Ishikawa (cell line): ENCODE results near the gene DUS2.

Source experiments
- CEBPB ChIP-seq: IDR thresholded peaks from 2 replicates; pipeline ENCODE4 v1.6.1; 2012
- CREB1 ChIP-seq: IDR thresholded peaks from 2 replicates; pipeline ENCODE4 v1.6.1; 2012; ENCODE audit warnings: low read depth
- EGR1 ChIP-seq: IDR thresholded peaks from 2 replicates; pipeline ENCODE4 v1.6.1; 2012
- EP300 ChIP-seq: IDR thresholded peaks from 2 replicates; pipeline ENCODE4 v1.6.1; 2012; ENCODE audit warnings: borderline replicate concordance
- FOXM1 ChIP-seq: IDR thresholded peaks from 2 replicates; pipeline ENCODE4 v1.6.1; 2012; ENCODE audit warnings: low read depth, borderline replicate concordance
- MAX ChIP-seq: IDR thresholded peaks from 2 replicates; pipeline ENCODE4 v1.6.1; 2012
- NFIC ChIP-seq: IDR thresholded peaks from 2 replicates; pipeline ENCODE4 v1.6.1; 2012
- RAD21 ChIP-seq: IDR thresholded peaks from 2 replicates; pipeline ENCODE4 v1.6.1; 2012; ENCODE audit warnings: low read depth
- REST ChIP-seq: IDR thresholded peaks from 2 replicates; pipeline ENCODE4 v1.6.1; 2012; ENCODE audit warnings: low read depth, mild to moderate bottlenecking
- TAF1 ChIP-seq: IDR thresholded peaks from 2 replicates; pipeline ENCODE4 v1.6.1; 2012; ENCODE audit warnings: low read depth, mild to moderate bottlenecking
- TCF12 ChIP-seq: IDR thresholded peaks from 2 replicates; pipeline ENCODE4 v1.6.1; 2012; ENCODE audit warnings: low read depth
- TEAD4 ChIP-seq: IDR thresholded peaks from 2 replicates; pipeline ENCODE4 v1.6.1; 2012
- USF1 ChIP-seq: IDR thresholded peaks from 2 replicates; pipeline ENCODE4 v1.6.1; 2012
- YY1 ChIP-seq: IDR thresholded peaks from 2 replicates; pipeline ENCODE4 v1.6.1; 2012; ENCODE audit warnings: low read depth
- ZBTB7A ChIP-seq: IDR thresholded peaks from 2 replicates; pipeline ENCODE4 v1.6.1; 2012; ENCODE audit warnings: low read depth

Gene DUS2

DNA sequence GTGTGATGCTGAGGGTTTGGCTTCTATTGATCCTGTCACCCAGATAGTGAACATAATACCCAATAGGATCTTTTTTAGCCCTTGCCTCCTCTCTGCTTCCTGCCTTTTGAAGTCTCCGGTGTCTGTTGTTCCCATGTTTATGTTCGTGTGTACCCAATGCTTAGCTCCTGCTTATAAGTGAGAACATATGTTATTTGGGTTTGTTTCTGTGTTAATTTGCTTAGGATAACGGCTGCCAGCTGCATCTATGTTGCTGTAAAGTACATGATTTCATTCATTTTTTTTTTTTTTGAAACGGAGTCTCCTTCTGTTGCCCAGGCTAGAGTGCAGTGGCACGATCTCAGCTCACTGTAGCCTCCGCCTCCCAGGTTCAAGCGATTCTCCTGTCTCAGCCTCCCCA lies 23.0 kb downstream of the DUS2 start:
- TF ChIP-seq YY1 (no peak), NFIC (no peak), ZBTB7A (no peak), REST (no peak)

GRCh38 chr16:68047987-68048386 lies 24.9 kb downstream of the DUS2 start:
- TF ChIP-seq MAX (no peak), USF1 (no peak), TAF1 (no peak)

- TF ChIP-seq CEBPB (no peak), USF1 (no peak), EP300 (no peak), EGR1 (no peak), TCF12 (no peak), YY1 (no peak), FOXM1 (no peak), TEAD4 (no peak), RAD21 (no peak), NFIC (no peak), TAF1 (no peak), CREB1 (no peak), REST (no peak), ZBTB7A (no peak), MAX (no peak)
Measured at GRCh38 chr16:68049449-68049848, 26.4 kb downstream of the DUS2 start.

GRCh38 chr16:68055395-68055794 lies 32.3 kb downstream of the DUS2 start:
- TF ChIP-seq EP300 = no peak
- no peak for TF ChIP-seq MAX
- TF ChIP-seq YY1 = no peak
- no peak for TF ChIP-seq TEAD4
- TF ChIP-seq USF1 = no peak
- TF ChIP-seq NFIC = no peak
- no peak for TF ChIP-seq CREB1
- TF ChIP-seq TCF12 = no peak
- TF ChIP-seq TAF1 = no peak
- no peak for TF ChIP-seq CEBPB
- no peak for TF ChIP-seq FOXM1
- no peak for TF ChIP-seq EGR1
- TF ChIP-seq REST = no peak
- no peak for TF ChIP-seq RAD21

DNA sequence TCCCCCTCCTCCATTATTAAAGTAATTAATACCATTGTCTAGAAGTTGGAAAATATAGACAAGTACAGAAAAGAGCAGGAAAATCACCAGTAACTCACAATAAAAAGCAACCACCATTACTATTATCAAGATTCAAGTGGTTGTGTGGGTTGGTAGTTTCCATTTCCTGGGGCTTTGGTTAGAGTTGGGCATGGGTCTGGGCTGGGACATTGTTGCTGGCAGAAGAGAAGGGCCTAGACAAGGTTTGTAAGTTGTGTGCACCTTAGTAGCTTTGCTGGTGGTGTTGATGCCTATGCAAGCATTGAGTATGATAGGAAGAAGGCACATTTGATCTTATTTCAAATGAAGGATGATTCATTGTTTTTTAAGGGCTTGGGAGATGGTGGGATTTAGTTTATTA lies 36.7 kb downstream of the DUS2 start:
- TF ChIP-seq MAX = no peak
